ENCODE results near the gene MAP2K3. TPM values are rescaled to one million over a fixed set of nuclear protein-coding genes. Genes with fewer than 3 reads are reported as not detected.

MAP2K3 gene
- total and polyA plus RNA-seq, 10 of the 15 experiments (the other 5 are each of a cell fraction or from before 2014, with no cell fraction given) = 0.71 to 39.4 (median 18.6) TPM

GRCh38 chr17:21241564-21241963 lies 42.9 kb upstream of the MAP2K3 start:
- ATAC-seq (no peak), FAIRE-seq (no peak), DNase-seq (ENCODE audit: low read depth, low spot score) (no peak)
- in situ Hi-C loops (cut with MboI) (no loop called here), intact Hi-C loops (cut with micrococcal nuclease; ENCODE audit: unreplicated experiment) (no loop called here)
- TF ChIP-seq PAX5 (IDR thresholded peaks at IDR 0.05; ENCODE audit: borderline replicate concordance, low read depth, low read length) (no peak), STAT1 (conservative IDR thresholded peaks at IDR 0.05) (no peak), RELA (IDR thresholded peaks at IDR 0.05; ENCODE audit: borderline replicate concordance, partially characterized antibody) (no peak), STAT3 (IDR thresholded peaks at IDR 0.05; ENCODE audit: low read depth, low read length) (no peak), HCFC1 (IDR thresholded peaks at IDR 0.05; ENCODE audit: low read length) (no peak), NFIC (IDR thresholded peaks at IDR 0.05; ENCODE audit: low read depth, low read length) (no peak), SIN3A (IDR thresholded peaks at IDR 0.05; ENCODE audit: low read depth, low read length) (no peak), CUX1 (IDR thresholded peaks at IDR 0.05; ENCODE audit: insufficient replicate concordance, low read depth, low read length) (no peak), JUNB (IDR thresholded peaks at IDR 0.05) (no peak), RBBP5 (conservative IDR thresholded peaks at IDR 0.05) (no peak), SMAD5 (IDR thresholded peaks at IDR 0.05; ENCODE audit: low read depth) (no peak)
- TF ChIP-seq, protein P1, sequence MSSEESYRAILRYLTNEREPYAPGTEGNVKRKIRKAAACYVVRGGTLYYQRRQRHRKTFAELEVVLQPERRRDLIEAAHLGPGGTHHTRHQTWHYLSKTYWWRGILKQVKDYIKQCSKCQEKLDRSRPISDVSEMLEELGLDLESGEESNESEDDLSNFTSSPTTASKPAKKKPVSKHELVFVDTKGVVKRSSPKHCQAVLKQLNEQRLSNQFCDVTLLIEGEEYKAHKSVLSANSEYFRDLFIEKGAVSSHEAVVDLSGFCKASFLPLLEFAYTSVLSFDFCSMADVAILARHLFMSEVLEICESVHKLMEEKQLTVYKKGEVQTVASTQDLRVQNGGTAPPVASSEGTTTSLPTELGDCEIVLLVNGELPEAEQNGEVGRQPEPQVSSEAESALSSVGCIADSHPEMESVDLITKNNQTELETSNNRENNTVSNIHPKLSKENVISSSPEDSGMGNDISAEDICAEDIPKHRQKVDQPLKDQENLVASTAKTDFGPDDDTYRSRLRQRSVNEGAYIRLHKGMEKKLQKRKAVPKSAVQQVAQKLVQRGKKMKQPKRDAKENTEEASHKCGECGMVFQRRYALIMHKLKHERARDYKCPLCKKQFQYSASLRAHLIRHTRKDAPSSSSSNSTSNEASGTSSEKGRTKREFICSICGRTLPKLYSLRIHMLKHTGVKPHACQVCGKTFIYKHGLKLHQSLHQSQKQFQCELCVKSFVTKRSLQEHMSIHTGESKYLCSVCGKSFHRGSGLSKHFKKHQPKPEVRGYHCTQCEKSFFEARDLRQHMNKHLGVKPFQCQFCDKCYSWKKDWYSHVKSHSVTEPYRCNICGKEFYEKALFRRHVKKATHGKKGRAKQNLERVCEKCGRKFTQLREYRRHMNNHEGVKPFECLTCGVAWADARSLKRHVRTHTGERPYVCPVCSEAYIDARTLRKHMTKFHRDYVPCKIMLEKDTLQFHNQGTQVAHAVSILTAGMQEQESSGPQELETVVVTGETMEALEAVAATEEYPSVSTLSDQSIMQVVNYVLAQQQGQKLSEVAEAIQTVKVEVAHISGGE (CRISPR knock-in tag; IDR thresholded peaks at IDR 0.05) = no peak
- TF ChIP-seq, protein P2, sequence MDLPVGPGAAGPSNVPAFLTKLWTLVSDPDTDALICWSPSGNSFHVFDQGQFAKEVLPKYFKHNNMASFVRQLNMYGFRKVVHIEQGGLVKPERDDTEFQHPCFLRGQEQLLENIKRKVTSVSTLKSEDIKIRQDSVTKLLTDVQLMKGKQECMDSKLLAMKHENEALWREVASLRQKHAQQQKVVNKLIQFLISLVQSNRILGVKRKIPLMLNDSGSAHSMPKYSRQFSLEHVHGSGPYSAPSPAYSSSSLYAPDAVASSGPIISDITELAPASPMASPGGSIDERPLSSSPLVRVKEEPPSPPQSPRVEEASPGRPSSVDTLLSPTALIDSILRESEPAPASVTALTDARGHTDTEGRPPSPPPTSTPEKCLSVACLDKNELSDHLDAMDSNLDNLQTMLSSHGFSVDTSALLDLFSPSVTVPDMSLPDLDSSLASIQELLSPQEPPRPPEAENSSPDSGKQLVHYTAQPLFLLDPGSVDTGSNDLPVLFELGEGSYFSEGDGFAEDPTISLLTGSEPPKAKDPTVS (IDR thresholded peaks at IDR 0.05; ENCODE audit: low read depth, low read length) = no peak
- Histone ChIP-seq H3K27me3 (replicated peaks in 1 of 2; ENCODE audit: control insufficient read depth in 2 of 2, insufficient read depth in 2 of 2, low read length in 1 of 2) (no peaks in the 10 kb centered on the region), H3K79me2 (ENCODE audit: control insufficient read depth, insufficient read depth, low read length) (no peaks in the 10 kb centered on the region), H3K9me3 (replicated peaks; ENCODE audit: control insufficient read depth, insufficient read depth, low read length) (no peaks in the 10 kb centered on the region), H3K4me1 (ENCODE audit: control insufficient read depth, insufficient read depth, low read length) (no peaks in the 10 kb centered on the region), H3K4me3 (no peak overlapping the region), H3K27ac (ENCODE audit: control insufficient read depth, insufficient read depth) (no peak overlapping the region), H3K9ac (ENCODE audit: control insufficient read depth, insufficient read depth, low read length) (no peak overlapping the region), H2AFZ (ENCODE audit: control insufficient read depth, low read depth, low read length) (no peak overlapping the region), H3K36me3 (ENCODE audit: control insufficient read depth in 2 of 2, insufficient read depth in 2 of 2, low read length in 1 of 2) (no peaks in the 10 kb centered on the region), H4K20me1 (ENCODE audit: control insufficient read depth, insufficient read depth) (no peaks in the 10 kb centered on the region), H3K4me2 (ENCODE audit: control insufficient read depth, insufficient read depth) (no peak overlapping the region)
- no TSS peak for BruUV-seq (replicated peaks)
- 45% methylated on average over 11 of the region's 11 CpGs for WGBS (ENCODE audit: insufficient coverage, insufficient replicate concordance, low lambda C conversion rate, missing lambda C conversion rate)
- ChIA-PET SMC1A (ENCODE audit: uncharacterized antibody, unreplicated experiment) (no interaction called here), CTCF (no interaction called here), RAD21 (ENCODE audit: unreplicated experiment) (no interaction called here), POLR2A (no interaction called here)
